H4 (cell line): ENCODE measurements around the gene CENPE. TPM values are rescaled to one million over a fixed set of nuclear protein-coding genes. Genes with fewer than 3 reads are reported as not detected.

ENCODE experiments used
- DNase-seq: peaks from one replicate; pipeline ENCODE4 v3.0.0-alpha.2; 2015; ENCODE audit warnings: low spot score
- total RNA-seq: library from RNA; depleted of rRNA; stranded (reverse); fragments of >200 nt; shearing (Covaris generic); gene quantifications from 2 replicates; pipeline ENCODE4 v1.2.3, GENCODE V29; 2014; rRNA removed

CENPE gene
- total RNA-seq, 1 experiment from 2014 or later, result 17.0 TPM

GRCh38 chr4:103076747-103077347 is 121.3 kb downstream of the CENPE start, which contains the start of gene SLC9B2:
SLC9B2 (minus strand) TSS chr4:103076761; CDS start chr4:103067550, 9,211 bp downstream.
- DNase-seq, result peak; percentile 15

GRCh38 chr4:103075894-103076746 is 122.0 kb downstream of the CENPE start:
- DNase-seq, result peak; percentile 10

GRCh38 chr4:103075435-103075893 is 122.7 kb downstream of the CENPE start:
- no peak for DNase-seq

GRCh38 chr4:103074744-103075434 is 123.3 kb downstream of the CENPE start:
- no peak for DNase-seq

- DNase-seq, result no peak
These were observed 124.2 kb downstream of the CENPE start for GRCh38 chr4:103073792-103074438.

- no peak for DNase-seq
These were observed 130.1 kb downstream of the CENPE start for GRCh38 chr4:103067841-103068547.

- no peak for DNase-seq
These were observed 137.5 kb downstream of the CENPE start for GRCh38 chr4:103060453-103061148.

Other genes starting within 250 kb of the CENPE start
- not detected in 2 replicates for gene SLC9B1, start 178.6 kb downstream of the CENPE start, total RNA-seq
- 13.5 and 13.8 TPM in 2 replicates for gene SLC9B2, start 121.6 kb downstream of the CENPE start, total RNA-seq
- 42.0 and 49.3 TPM in 2 replicates for gene BDH2, start 98.5 kb downstream of the CENPE start, total RNA-seq